CD4-positive, alpha-beta T cell treated with Interleukin-2 at 100 ng/mL for 4 hours (primary cell): Measurements from ENCODE around the gene NUB1.

Experiments used
- DNase-seq: peaks from one replicate; pipeline ENCODE4 v3.0.0-alpha.2; 2020; ENCODE audit warnings: low spot score

Gene NUB1

DNA sequence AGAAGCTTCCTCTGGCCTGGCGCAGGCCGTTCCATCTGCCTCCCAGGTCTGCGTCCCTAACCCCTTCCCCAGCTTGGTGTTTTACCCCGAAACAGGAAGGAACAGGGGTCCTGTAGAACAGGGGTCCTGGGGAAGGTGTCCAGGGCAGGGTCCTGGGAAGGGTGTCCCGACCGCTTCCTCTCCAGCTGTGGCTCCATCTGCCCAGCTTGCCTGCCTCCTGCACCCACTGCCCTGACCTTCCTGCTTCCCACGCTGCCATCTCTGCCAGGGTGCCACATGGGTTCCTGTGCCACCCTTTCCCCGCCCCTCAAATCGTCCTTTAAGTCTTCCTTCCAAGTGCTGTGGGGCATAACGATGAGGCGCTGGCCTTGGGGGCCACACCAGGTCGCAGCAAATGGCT lies 35.8 kb downstream of the NUB1 start:
- no peak for DNase-seq

- DNase-seq, result no peak
These were observed 36.4 kb downstream of the NUB1 start for GRCh38 chr7:151378011-151378410.

DNA sequence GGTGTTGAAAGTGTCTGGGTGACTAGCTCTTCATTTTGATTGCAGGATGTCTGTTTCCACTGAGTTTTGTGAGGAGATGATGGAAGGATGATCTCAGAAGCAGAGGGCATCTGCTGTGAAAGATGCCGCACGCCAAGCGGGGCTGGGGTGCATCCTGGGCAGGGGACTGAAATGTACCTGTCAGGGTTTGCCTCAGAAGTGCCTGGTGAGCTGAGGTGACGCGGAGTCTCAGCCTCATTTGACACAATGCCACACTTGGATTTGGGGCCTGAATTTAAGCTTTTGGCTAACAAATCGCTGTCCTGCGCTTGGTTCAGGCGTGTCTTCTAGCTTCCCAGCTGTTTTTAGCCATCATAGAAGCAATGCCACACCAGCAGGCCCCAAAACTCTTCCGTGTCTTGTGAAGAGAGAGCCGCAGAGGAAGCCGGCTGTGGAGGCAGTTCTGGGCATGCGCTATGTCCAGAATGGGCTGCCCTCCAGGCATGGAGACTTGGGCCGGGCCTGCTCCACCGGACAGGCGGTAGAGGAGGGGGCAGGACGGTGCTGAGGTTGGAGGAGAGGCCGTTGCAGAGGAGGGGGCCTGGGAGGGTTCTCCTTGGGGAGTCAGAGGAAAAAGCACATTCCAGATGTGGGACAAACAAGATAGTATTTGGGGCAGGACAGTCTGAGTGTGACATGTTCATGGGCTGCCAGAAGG lies 37.0 kb downstream of the NUB1 start:
- DNase-seq, result no peak

- DNase-seq, result no peak
These were observed 37.5 kb downstream of the NUB1 start for GRCh38 chr7:151379193-151379520.

GRCh38 chr7:151379534-151380198 lies 38.1 kb downstream of the NUB1 start:
- no peak for DNase-seq

- no peak for DNase-seq
These were observed 38.8 kb downstream of the NUB1 start for GRCh38 chr7:151380199-151381097.

- DNase-seq, result no peak
These were observed 39.4 kb downstream of the NUB1 start for GRCh38 chr7:151381098-151381347.

DNA sequence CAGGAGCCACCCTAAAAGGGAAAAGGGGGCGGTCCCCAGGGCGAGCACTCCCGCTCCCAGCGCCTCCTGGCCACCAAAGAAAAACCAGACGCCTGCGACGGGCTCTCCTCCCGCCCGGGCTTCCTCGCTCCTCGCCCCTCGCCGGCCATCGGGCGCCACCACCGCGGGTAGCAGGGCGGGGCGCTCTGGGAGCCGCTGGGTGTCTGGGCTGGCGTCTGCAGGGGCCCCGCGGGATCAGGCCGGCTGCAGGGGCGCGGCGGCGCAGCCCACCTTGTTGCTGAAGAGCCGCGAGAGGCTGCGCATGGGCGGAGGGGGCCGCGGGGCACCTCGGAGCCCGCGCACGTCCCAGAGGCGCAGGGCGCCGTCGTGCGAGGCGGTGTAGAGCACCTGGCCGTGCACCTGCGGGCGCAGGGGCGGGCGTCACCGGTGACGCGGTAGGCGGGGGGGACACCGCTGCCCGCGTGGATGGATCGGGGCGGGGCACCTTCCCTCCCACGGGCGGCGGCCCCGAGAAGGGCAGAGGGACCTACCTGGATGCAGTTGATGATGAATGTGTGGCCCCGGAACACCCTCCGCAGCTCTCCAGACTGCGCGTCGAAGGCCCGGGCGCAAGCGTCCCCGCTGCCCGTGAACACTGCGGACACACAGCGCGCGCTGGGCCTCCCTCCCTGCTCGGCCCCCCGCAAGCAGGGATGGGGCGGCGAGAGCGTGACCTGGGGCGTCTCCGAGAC lies 39.9 kb downstream of the NUB1 start:
- peak; percentile 54 for DNase-seq

GRCh38 chr7:151382079-151382885 lies 40.7 kb downstream of the NUB1 start:
- DNase-seq, result peak; percentile 13

DNA sequence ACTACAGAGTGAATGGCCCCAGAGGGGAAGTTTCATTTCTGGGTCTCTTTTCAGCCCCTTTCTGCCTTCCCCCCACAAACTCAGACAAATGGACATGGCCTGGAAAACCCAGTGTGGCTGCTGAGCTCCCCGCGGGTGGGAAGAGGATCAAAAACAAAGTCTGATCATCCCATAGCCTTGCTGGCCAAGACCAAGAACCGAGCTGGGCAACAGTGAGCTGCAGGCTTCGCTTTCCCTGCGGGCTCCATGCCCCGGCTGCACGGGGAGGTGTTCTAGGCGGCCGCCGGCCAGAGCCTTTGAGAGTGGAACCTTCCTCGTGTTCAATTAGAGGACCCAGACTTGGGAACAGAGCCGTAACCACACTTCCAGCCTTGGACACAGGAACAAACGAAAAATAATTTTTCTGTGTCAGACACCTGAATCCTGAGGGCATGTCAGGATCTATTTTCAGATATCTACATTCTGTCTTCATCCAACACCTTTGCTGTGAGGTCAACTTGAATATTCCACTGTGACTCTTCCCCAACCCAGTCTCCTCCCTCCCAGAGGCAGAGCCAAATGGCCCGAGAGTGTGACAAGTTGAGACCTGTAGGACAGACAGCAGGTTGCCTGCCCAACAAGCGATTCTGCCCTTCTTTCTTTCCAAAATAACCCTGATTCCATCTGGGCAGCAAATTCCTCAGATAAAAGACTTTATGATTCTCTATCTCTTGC lies 42.2 kb downstream of the NUB1 start:
- DNase-seq, result no peak

DNA sequence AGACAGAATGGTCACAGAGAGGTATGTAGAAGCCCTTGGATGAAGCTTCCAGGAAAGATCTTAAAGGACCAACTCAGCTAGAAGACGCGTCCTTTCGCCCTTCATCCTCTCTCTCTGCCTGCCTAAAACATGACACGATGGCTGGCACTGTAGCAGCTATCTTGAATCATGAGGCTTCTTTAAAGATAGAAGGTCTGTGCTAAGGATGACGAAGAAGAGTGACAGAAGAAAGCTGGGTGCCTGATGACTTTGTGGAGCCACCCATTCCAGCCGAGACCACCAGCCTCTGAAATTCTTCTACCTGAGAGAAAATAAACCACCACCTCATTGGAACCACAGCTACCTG lies 42.7 kb downstream of the NUB1 start:
- DNase-seq, result no peak

GRCh38 chr7:151384776-151385625 lies 43.4 kb downstream of the NUB1 start:
- no peak for DNase-seq

GRCh38 chr7:151385626-151386300 lies 44.2 kb downstream of the NUB1 start:
- no peak for DNase-seq

GRCh38 chr7:151386301-151387160 lies 44.9 kb downstream of the NUB1 start:
- no peak for DNase-seq

- DNase-seq, result no peak
These were observed 45.8 kb downstream of the NUB1 start for GRCh38 chr7:151387161-151388006.

DNA sequence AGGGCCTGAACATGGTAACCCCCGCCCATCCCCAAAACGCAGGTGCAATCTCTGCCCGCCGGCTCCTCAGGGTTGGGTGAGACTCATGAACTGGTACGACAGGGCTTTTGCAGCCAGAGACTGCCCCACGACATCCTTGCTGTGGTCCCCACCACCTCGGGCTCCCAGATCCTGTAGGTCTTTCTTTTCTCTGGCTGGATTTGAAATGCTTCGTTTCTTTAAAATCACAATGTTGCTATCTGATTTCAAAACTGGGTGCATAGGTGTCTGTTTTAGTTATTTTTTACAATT lies 46.3 kb downstream of the NUB1 start:
- DNase-seq, result no peak

GRCh38 chr7:151388430-151388829 lies 46.8 kb downstream of the NUB1 start:
- no peak for DNase-seq
